ENCODE measurements around the gene METTL5. TPM values are rescaled to one million over a fixed set of nuclear protein-coding genes. Genes with fewer than 3 reads are reported as not detected.
"Not testable (repeated sequence)": the region's sequence is repeated elsewhere in the genome, so short reads cannot be mapped to it uniquely, and the experiment has no call there.

Gene METTL5
- polyA plus RNA-seq, 3 donors = 11.1 to 60.8 (median 51.0) TPM

- Histone ChIP-seq H3K4me1 (ENCODE audit: control insufficient read depth in 1 of 2, insufficient read depth in 2 of 2, low read length in 2 of 2) (no peaks in the 10 kb centered on the region), H3K4me2 (replicated peaks; ENCODE audit: extremely low read depth, low read length, poor library complexity, severe bottlenecking) (no peak overlapping the region), H3K79me2 (ENCODE audit: insufficient read depth, low read length) (peaks cover 19% of the 10 kb centered on the region), H3K27ac (ENCODE audit: low read depth in 1 of 2, low read length in 2 of 2) (no peak overlapping the region), H2AFZ (ENCODE audit: insufficient read depth, low read depth, low read length, poor library complexity, severe bottlenecking) (no peak overlapping the region), H3K27me3 (ENCODE audit: control insufficient read depth in 2 of 2, insufficient read depth in 2 of 2, low read length in 2 of 2) (no peaks in the 10 kb centered on the region), H3K36me3 (replicated peaks in 1 of 2; ENCODE audit: control insufficient read depth in 1 of 2, insufficient read depth in 2 of 2, low read length in 2 of 2) (no peaks in the 10 kb centered on the region), H3K9me3 (replicated peaks in 1 of 2; ENCODE audit: control insufficient read depth in 1 of 2, insufficient read depth in 1 of 2, low read length in 2 of 2) (no peaks in the 10 kb centered on the region), H4K20me1 (ENCODE audit: insufficient read depth, low read length) (peaks cover 56% of the 10 kb centered on the region), H3K9ac (ENCODE audit: insufficient read depth, low read length, poor library complexity, severe bottlenecking) (no peak overlapping the region), H3K4me3 (replicated peaks in 1 of 3; ENCODE audit: low read depth in 2 of 3, low read length in 3 of 3) (no peak overlapping the region)
- H3K36me3 Mint-ChIP-seq = peaks cover 0 to under 1% of the 10 kb centered on the region in 2 donors
- H3K27me3 Mint-ChIP-seq (ENCODE audit: low read depth in 3 of 3) = no peaks in the 10 kb centered on the region
- TF ChIP-seq CTCF (IDR thresholded peaks at IDR 0.05) = no peak
- no peak for DNase-seq
- H3K4me3 Mint-ChIP-seq = no peak overlapping the region
- no CpG with 5 or more reads among the region's 7 CpGs for WGBS (ENCODE audit: insufficient coverage)
- no peak overlapping the region for H3K27ac Mint-ChIP-seq
- intact Hi-C loops (cut with micrococcal nuclease) = no loop called here
- no peaks in the 10 kb centered on the region for H3K4me1 Mint-ChIP-seq
- H3K9me3 Mint-ChIP-seq = peaks cover 0 to 1% (median 0%) of the 10 kb centered on the region in 7 donors
Observed at GRCh38 chr2:169868951-169869350, 44.2 kb upstream of the METTL5 start.

- no peak for TF ChIP-seq CTCF (IDR thresholded peaks at IDR 0.05)
- Mint-ChIP-seq H3K4me3 (no peak overlapping the region), H3K9me3 (peaks cover 0 to 2% (median 0%) of the 10 kb centered on the region in 7 donors), H3K27me3 (ENCODE audit: low read depth in 3 of 3) (peaks cover 0 to 1% (median 0%) of the 10 kb centered on the region in 3 donors), H3K27ac (no peak overlapping the region), H3K36me3 (peaks cover 0 to 3% of the 10 kb centered on the region in 2 donors), H3K4me1 (no peaks in the 10 kb centered on the region)
- Histone ChIP-seq H3K9me3 (replicated peaks in 1 of 2; ENCODE audit: control insufficient read depth in 1 of 2, insufficient read depth in 1 of 2, low read length in 2 of 2) (no peaks in the 10 kb centered on the region), H3K4me3 (replicated peaks in 1 of 3; ENCODE audit: low read depth in 2 of 3, low read length in 3 of 3) (no peak overlapping the region), H3K4me2 (replicated peaks; ENCODE audit: extremely low read depth, low read length, poor library complexity, severe bottlenecking) (no peak overlapping the region), H2AFZ (ENCODE audit: insufficient read depth, low read depth, low read length, poor library complexity, severe bottlenecking) (no peak overlapping the region), H3K36me3 (replicated peaks in 1 of 2; ENCODE audit: control insufficient read depth in 1 of 2, insufficient read depth in 2 of 2, low read length in 2 of 2) (no peaks in the 10 kb centered on the region), H3K27ac (ENCODE audit: low read depth in 1 of 2, low read length in 2 of 2) (no peak overlapping the region), H4K20me1 (ENCODE audit: insufficient read depth, low read length) (peaks cover 70% of the 10 kb centered on the region), H3K4me1 (ENCODE audit: control insufficient read depth in 1 of 2, insufficient read depth in 2 of 2, low read length in 2 of 2) (no peaks in the 10 kb centered on the region), H3K9ac (ENCODE audit: insufficient read depth, low read length, poor library complexity, severe bottlenecking) (no peak overlapping the region), H3K79me2 (ENCODE audit: insufficient read depth, low read length) (peaks cover 28% of the 10 kb centered on the region), H3K27me3 (ENCODE audit: control insufficient read depth in 2 of 2, insufficient read depth in 2 of 2, low read length in 2 of 2) (no peaks in the 10 kb centered on the region)
- no CpG with 5 or more reads among the region's 3 CpGs for WGBS (ENCODE audit: insufficient coverage)
- intact Hi-C loops (cut with micrococcal nuclease) = no loop called here
- DNase-seq = no peak
Observed at GRCh38 chr2:169867579-169867978, 42.9 kb upstream of the METTL5 start.

GRCh38 chr2:169866230-169866629 is 41.5 kb upstream of the METTL5 start:
- DNase-seq; H3K27ac ChIP-seq (ENCODE audit: low read depth in 1 of 2, low read length in 2 of 2); H3K4me1 ChIP-seq (ENCODE audit: control insufficient read depth in 1 of 2, insufficient read depth in 2 of 2, low read length in 2 of 2); H3K9me3 ChIP-seq (replicated peaks in 1 of 2; ENCODE audit: control insufficient read depth in 1 of 2, insufficient read depth in 1 of 2, low read length in 2 of 2); H3K4me3 Mint-ChIP-seq; H3K9me3 Mint-ChIP-seq; H3K27me3 Mint-ChIP-seq (ENCODE audit: low read depth in 3 of 3); H3K36me3 Mint-ChIP-seq; H3K36me3 ChIP-seq (replicated peaks in 1 of 2; ENCODE audit: control insufficient read depth in 1 of 2, insufficient read depth in 2 of 2, low read length in 2 of 2); H2AFZ ChIP-seq (ENCODE audit: insufficient read depth, low read depth, low read length, poor library complexity, severe bottlenecking); H3K4me1 Mint-ChIP-seq; H3K4me2 ChIP-seq (replicated peaks; ENCODE audit: extremely low read depth, low read length, poor library complexity, severe bottlenecking); H3K4me3 ChIP-seq (replicated peaks in 1 of 3; ENCODE audit: low read depth in 2 of 3, low read length in 3 of 3); H3K27me3 ChIP-seq (ENCODE audit: control insufficient read depth in 2 of 2, insufficient read depth in 2 of 2, low read length in 2 of 2); H3K27ac Mint-ChIP-seq; H3K9ac ChIP-seq (ENCODE audit: insufficient read depth, low read length, poor library complexity, severe bottlenecking); intact Hi-C loops (cut with micrococcal nuclease): not testable (repeated sequence)
- H4K20me1 ChIP-seq (ENCODE audit: insufficient read depth, low read length) = peaks cover 66% of the 10 kb centered on the region
- WGBS (ENCODE audit: insufficient coverage) = no CpG with 5 or more reads among the region's 6 CpGs
- peaks cover 33% of the 10 kb centered on the region for H3K79me2 ChIP-seq (ENCODE audit: insufficient read depth, low read length)

All from CD14-positive monocyte (primary cell).